Measurements from ENCODE around the gene OTOA.
A peak's percentile ranks its signal among the peaks of the same experiment; 100 is the strongest.
"Not testable (repeated sequence)": the region's sequence is repeated elsewhere in the genome, so short reads cannot be mapped to it uniquely, and the experiment has no call there.

OTOA gene

GRCh38 chr16:21674456-21674855, 10.7 kb downstream of the OTOA start:
- not testable (repeated sequence) for DNase-seq (ENCODE audit: low spot score)

- not testable (repeated sequence) for DNase-seq (ENCODE audit: low spot score)
These were observed 16.9 kb downstream of the OTOA start for GRCh38 chr16:21680714-21681113.

GRCh38 chr16:21683184-21683583, 19.4 kb downstream of the OTOA start:
- no peak for DNase-seq (ENCODE audit: low spot score)

GRCh38 chr16:21684199-21684598, 20.4 kb downstream of the OTOA start:
- no peak for DNase-seq (ENCODE audit: low spot score)

- no peak for DNase-seq (ENCODE audit: low spot score)
These were observed 21.3 kb downstream of the OTOA start for GRCh38 chr16:21685034-21685455.

- DNase-seq (ENCODE audit: low spot score): no peak
These were observed 25.3 kb downstream of the OTOA start for GRCh38 chr16:21689107-21689506.

GRCh38 chr16:21690967-21691366, 27.2 kb downstream of the OTOA start:
- not testable (repeated sequence) for DNase-seq (ENCODE audit: low spot score)

- DNase-seq (ENCODE audit: low spot score): no peak
These were observed 30.8 kb downstream of the OTOA start for GRCh38 chr16:21694609-21695008.

- no peak for DNase-seq (ENCODE audit: low spot score)
These were observed 33.3 kb downstream of the OTOA start for GRCh38 chr16:21697032-21697431.

GRCh38 chr16:21698169-21699032, 34.6 kb downstream of the OTOA start:
- no peak for DNase-seq (ENCODE audit: low spot score)

- no peak for DNase-seq (ENCODE audit: low spot score)
These were observed 37.5 kb downstream of the OTOA start for GRCh38 chr16:21701271-21701670.

- DNase-seq (ENCODE audit: low spot score): no peak
These were observed 38.5 kb downstream of the OTOA start for GRCh38 chr16:21702276-21702675.

GRCh38 chr16:21703156-21703555, 39.4 kb downstream of the OTOA start:
- no peak for DNase-seq (ENCODE audit: low spot score)

- no peak for DNase-seq (ENCODE audit: low spot score)
These were observed 39.9 kb downstream of the OTOA start for GRCh38 chr16:21703589-21704174.

- DNase-seq (ENCODE audit: low spot score): no peak
These were observed 40.5 kb downstream of the OTOA start for GRCh38 chr16:21704266-21704665.

- DNase-seq (ENCODE audit: low spot score): no peak
These were observed 41.0 kb downstream of the OTOA start for GRCh38 chr16:21704733-21705132.

- DNase-seq (ENCODE audit: low spot score): peak; percentile 77
These were observed 44.9 kb downstream of the OTOA start for GRCh38 chr16:21708533-21709115.

GRCh38 chr16:21710938-21711337, 47.2 kb downstream of the OTOA start:
- DNase-seq (ENCODE audit: low spot score): no peak

GRCh38 chr16:21713549-21714368, 50.0 kb downstream of the OTOA start:
- DNase-seq (ENCODE audit: low spot score): no peak

GRCh38 chr16:21714369-21714618, 50.5 kb downstream of the OTOA start:
- not testable (repeated sequence) for DNase-seq (ENCODE audit: low spot score)

GRCh38 chr16:21717608-21718007, 53.8 kb downstream of the OTOA start:
- no peak for DNase-seq (ENCODE audit: low spot score)

- no peak for DNase-seq (ENCODE audit: low spot score)
These were observed 55.5 kb downstream of the OTOA start for GRCh38 chr16:21719283-21719682.

- DNase-seq (ENCODE audit: low spot score): no peak
These were observed 56.8 kb downstream of the OTOA start for GRCh38 chr16:21720533-21720932.

All from AG08395 (cell line).